ENCODE data around the gene USP21.
A peak's percentile ranks its signal among the peaks of the same experiment; 100 is the strongest.

DNA sequence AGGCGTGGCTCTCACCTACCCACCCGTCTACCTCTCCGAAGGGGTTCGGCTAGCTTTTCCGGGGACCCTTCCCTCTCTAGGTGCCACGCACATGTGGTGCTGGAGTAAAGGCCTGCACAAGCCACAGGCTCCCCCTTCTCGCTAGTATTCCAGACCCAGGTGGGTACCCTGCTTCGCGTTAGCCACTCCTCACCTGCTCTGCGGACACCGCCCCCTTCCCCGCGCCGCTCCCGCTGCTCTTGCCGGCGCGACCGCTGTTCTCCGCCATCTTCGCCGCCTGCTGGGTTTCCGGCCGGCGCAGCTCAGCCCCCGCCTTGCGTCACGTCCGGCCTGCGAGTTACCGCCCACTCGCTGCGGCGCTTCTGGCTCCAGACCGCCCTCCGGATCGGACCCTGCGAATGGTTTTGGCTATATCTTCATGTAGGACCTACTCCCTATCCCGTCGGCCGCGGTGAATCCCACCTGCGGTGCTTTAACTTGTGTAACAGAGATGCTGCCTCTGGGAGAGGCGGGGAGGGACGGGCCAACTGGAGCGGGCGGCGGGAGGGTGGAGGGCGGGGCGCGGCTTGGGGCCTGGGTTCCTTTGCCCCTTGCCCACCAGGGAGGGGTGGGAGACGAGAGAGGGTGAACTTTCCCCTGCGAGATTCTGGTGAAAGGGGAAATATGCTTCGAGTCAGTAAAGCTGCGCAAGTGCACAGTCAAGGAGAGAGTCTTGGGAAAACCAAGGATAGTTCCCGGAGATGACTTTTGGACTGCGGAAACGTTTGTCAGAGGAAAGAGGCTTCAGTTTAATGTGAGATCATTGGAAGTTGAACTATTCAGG is 41.3 kb upstream of the USP21 start, which contains the start of the genes NIT1 and PFDN2:
- TF ChIP-seq CEBPB (IDR thresholded peaks at IDR 0.05; ENCODE audit: low read depth, low read length) (peak; percentile 71), SMC3 (IDR thresholded peaks at IDR 0.05; ENCODE audit: low read depth, low read length) (no peak)
- TF ChIP-seq, protein P1, sequence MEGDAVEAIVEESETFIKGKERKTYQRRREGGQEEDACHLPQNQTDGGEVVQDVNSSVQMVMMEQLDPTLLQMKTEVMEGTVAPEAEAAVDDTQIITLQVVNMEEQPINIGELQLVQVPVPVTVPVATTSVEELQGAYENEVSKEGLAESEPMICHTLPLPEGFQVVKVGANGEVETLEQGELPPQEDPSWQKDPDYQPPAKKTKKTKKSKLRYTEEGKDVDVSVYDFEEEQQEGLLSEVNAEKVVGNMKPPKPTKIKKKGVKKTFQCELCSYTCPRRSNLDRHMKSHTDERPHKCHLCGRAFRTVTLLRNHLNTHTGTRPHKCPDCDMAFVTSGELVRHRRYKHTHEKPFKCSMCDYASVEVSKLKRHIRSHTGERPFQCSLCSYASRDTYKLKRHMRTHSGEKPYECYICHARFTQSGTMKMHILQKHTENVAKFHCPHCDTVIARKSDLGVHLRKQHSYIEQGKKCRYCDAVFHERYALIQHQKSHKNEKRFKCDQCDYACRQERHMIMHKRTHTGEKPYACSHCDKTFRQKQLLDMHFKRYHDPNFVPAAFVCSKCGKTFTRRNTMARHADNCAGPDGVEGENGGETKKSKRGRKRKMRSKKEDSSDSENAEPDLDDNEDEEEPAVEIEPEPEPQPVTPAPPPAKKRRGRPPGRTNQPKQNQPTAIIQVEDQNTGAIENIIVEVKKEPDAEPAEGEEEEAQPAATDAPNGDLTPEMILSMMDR (conservative IDR thresholded peaks at IDR 0.05; ENCODE audit: low read depth, low read length) = no peak

Measured in IMR-90 (cell line).